Neural cell (in vitro differentiated cells): ENCODE data around the gene RERE. TPM values are rescaled to one million over a fixed set of nuclear protein-coding genes. Genes with fewer than 3 reads are reported as not detected.

ENCODE experiments used
- H2AFZ ChIP-seq: fragments of 200-600, 300-800 bp; sonication (generic), shearing (Covaris generic); 2 replicates; pipeline ENCODE4 v1.6.0; 2014; ENCODE audit warnings: low read depth, mild to moderate bottlenecking, antibody characterized with exemption, low read length, moderate library complexity
- H3F3A ChIP-seq: fragments of 200-600 bp; shearing (Covaris generic); 2 replicates; pipeline ENCODE4 v1.6.1; 2016; ENCODE audit warnings: mild to moderate bottlenecking, moderate library complexity, mixed read lengths, antibody characterized with exemption, low read length; ENCODE audit not compliant: insufficient read depth, poor library complexity, severe bottlenecking
- H3K27ac ChIP-seq: fragments of 200-600, 300-800 bp; sonication (generic), shearing (Covaris generic); 2 replicates; pipeline ENCODE4 v1.5.1; 2014; ENCODE audit warnings: mild to moderate bottlenecking, low read length, moderate library complexity
- H3K27me3 ChIP-seq: fragments of 300-800, 200-600 bp; sonication (generic), shearing (Covaris generic); 2 replicates; pipeline ENCODE4 v1.6.0; 2014; ENCODE audit warnings: mild to moderate bottlenecking, low read depth, low read length, moderate library complexity; ENCODE audit not compliant: insufficient read depth
- H3K36me3 ChIP-seq: fragments of 300-800, 200-600 bp; sonication (generic), shearing (Covaris generic); 2 replicates; pipeline ENCODE4 v1.5.1; 2014; ENCODE audit warnings: mild to moderate bottlenecking, antibody characterized with exemption, low read length, moderate library complexity; ENCODE audit not compliant: insufficient read depth
- H3K4me2 ChIP-seq: fragments of 300-800, 200-600 bp; sonication (generic), shearing (Covaris generic); 2 replicates; pipeline ENCODE4 v1.6.0; 2014; ENCODE audit warnings: mild to moderate bottlenecking, low read length
- H3K4me3 ChIP-seq: fragments of 300-800, 200-600 bp; sonication (generic), shearing (Covaris generic); 2 replicates; pipeline ENCODE4 v1.5.1; 2014; ENCODE audit warnings: mild to moderate bottlenecking, low read length, moderate library complexity
- H3K79me2 ChIP-seq: fragments of 200-600 bp; shearing (Covaris generic); replicated peaks from 2 replicates; pipeline ENCODE4 v1.6.0; 2014; ENCODE audit warnings: mild to moderate bottlenecking, low read length, moderate library complexity; ENCODE audit not compliant: insufficient read depth
- H3K9ac ChIP-seq: fragments of 300-800, 200-600 bp; sonication (generic), shearing (Covaris generic); 2 replicates; pipeline ENCODE4 v1.6.1; 2016; ENCODE audit warnings: mild to moderate bottlenecking, low read length, mixed read lengths
- H3K9me2 ChIP-seq: fragments of 200-600 bp; shearing (Covaris generic); 2 replicates; pipeline ENCODE4 v1.6.1; 2016; ENCODE audit warnings: mild to moderate bottlenecking, low read length, mixed read lengths; ENCODE audit not compliant: insufficient read depth
- H3K9me3 ChIP-seq: fragments of 200-600, 300-800 bp; sonication (generic), shearing (Covaris generic); 2 replicates; pipeline ENCODE4 v1.6.1; 2016; ENCODE audit warnings: mild to moderate bottlenecking, mixed run types, low read length, moderate library complexity, mixed read lengths
- H4K20me1 ChIP-seq: fragments of 200-600 bp; shearing (Covaris generic); 2 replicates; pipeline ENCODE4 v1.6.1; 2016; ENCODE audit warnings: mild to moderate bottlenecking, mixed run types; ENCODE audit not compliant: insufficient read depth
- CTCF ChIP-seq: fragments of 450-650 bp; IDR thresholded peaks from 2 replicates; pipeline ENCODE4 v1.5.1; 2014; ENCODE audit warnings: antibody characterized with exemption, mild to moderate bottlenecking, moderate library complexity; ENCODE audit not compliant: poor library complexity, severe bottlenecking
- EP300 ChIP-seq: fragments of 450-650 bp; conservative IDR thresholded peaks from 2 replicates; pipeline ENCODE4 v1.6.1; 2014; ENCODE audit warnings: antibody characterized with exemption, mild to moderate bottlenecking, moderate library complexity; ENCODE audit not compliant: poor library complexity, severe bottlenecking
- EZH2 ChIP-seq: fragments of 200-600, 300-800 bp; shearing (Covaris generic), sonication (generic); IDR thresholded peaks from 2 replicates; pipeline ENCODE4 v1.6.1; 2014; ENCODE audit warnings: antibody characterized with exemption, low read length, borderline replicate concordance, mild to moderate bottlenecking; ENCODE audit not compliant: insufficient read depth, poor library complexity, severe bottlenecking
- MXI1 ChIP-seq: fragments of 450-650 bp; conservative IDR thresholded peaks from 2 replicates; pipeline ENCODE4 v1.6.1; 2014; ENCODE audit warnings: antibody characterized with exemption, mild to moderate bottlenecking; ENCODE audit not compliant: poor library complexity, severe bottlenecking
- POLR2AphosphoS5 ChIP-seq: IDR thresholded peaks from 2 replicates; pipeline ENCODE4 v1.6.1; 2012
- RAD21 ChIP-seq: fragments of 450-650 bp; conservative IDR thresholded peaks from 2 replicates; pipeline ENCODE4 v1.6.1; 2014; ENCODE audit warnings: antibody characterized with exemption, mild to moderate bottlenecking, moderate library complexity
- SMC3 ChIP-seq: fragments of 450-650 bp; conservative IDR thresholded peaks from 2 replicates; pipeline ENCODE4 v1.6.1; 2014; ENCODE audit warnings: antibody characterized with exemption, mild to moderate bottlenecking, moderate library complexity; ENCODE audit not compliant: poor library complexity
- TAF1 ChIP-seq: IDR thresholded peaks from 2 replicates; pipeline ENCODE4 v1.6.1; 2012; ENCODE audit warnings: low read depth
- polyA plus RNA-seq: library from polyadenylated mRNA; depleted of rRNA; stranded (reverse); fragments of >200 nt; gene quantifications from 2 replicates; pipeline ENCODE4 v1.2.3, GENCODE V29; 2014
- TF ChIP-seq, protein P1 (sequence below): IDR thresholded peaks from 2 replicates; pipeline ENCODE4 v1.6.1; 2012; ENCODE audit warnings: borderline replicate concordance

Gene RERE
- polyA plus RNA-seq, 1 donor from 2014 or later = 21.0 TPM

- Histone ChIP-seq H2AFZ (no peak overlapping the region), H4K20me1 (peaks cover 4% of the 10 kb centered on the region), H3K27ac (no peak overlapping the region), H3K4me2 (no peak overlapping the region), H3K27me3 (no peaks in the 10 kb centered on the region), H3F3A (no peaks in the 10 kb centered on the region), H3K9me2 (no peaks in the 10 kb centered on the region), H3K79me2 (peaks cover 41% of the 10 kb centered on the region), H3K4me3 (no peak overlapping the region), H3K9ac (no peak overlapping the region), H3K9me3 (no peaks in the 10 kb centered on the region), H3K36me3 (peaks cover 4% of the 10 kb centered on the region)
- TF ChIP-seq SMC3 (no peak), TAF1 (no peak), EP300 (no peak), EZH2 (no peak), POLR2AphosphoS5 (no peak), RAD21 (no peak), CTCF (no peak), MXI1 (no peak)
- TF ChIP-seq, protein P1, sequence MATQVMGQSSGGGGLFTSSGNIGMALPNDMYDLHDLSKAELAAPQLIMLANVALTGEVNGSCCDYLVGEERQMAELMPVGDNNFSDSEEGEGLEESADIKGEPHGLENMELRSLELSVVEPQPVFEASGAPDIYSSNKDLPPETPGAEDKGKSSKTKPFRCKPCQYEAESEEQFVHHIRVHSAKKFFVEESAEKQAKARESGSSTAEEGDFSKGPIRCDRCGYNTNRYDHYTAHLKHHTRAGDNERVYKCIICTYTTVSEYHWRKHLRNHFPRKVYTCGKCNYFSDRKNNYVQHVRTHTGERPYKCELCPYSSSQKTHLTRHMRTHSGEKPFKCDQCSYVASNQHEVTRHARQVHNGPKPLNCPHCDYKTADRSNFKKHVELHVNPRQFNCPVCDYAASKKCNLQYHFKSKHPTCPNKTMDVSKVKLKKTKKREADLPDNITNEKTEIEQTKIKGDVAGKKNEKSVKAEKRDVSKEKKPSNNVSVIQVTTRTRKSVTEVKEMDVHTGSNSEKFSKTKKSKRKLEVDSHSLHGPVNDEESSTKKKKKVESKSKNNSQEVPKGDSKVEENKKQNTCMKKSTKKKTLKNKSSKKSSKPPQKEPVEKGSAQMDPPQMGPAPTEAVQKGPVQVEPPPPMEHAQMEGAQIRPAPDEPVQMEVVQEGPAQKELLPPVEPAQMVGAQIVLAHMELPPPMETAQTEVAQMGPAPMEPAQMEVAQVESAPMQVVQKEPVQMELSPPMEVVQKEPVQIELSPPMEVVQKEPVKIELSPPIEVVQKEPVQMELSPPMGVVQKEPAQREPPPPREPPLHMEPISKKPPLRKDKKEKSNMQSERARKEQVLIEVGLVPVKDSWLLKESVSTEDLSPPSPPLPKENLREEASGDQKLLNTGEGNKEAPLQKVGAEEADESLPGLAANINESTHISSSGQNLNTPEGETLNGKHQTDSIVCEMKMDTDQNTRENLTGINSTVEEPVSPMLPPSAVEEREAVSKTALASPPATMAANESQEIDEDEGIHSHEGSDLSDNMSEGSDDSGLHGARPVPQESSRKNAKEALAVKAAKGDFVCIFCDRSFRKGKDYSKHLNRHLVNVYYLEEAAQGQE = no peak
Observed at GRCh38 chr1:8408151-8408839, 409.1 kb downstream of the RERE start.

DNA sequence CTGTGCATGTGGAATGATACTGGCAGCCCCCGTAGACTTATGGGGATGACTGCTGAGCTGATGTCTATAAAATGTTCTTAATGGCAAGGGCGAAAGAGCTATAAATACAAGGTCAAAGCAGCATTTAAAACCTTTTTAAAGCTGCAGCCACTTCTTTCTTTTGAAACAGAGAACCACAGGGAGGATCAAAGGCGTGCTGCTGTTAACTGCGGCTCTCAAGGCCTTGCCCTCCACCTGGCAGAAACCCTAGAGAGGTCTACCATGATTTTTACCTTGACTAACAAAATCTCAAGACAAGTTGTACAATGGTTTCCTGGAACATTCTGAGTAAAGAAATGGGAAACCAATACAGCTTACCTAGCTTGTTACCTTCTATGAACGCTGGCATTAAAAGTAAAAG, 409.8 kb downstream of the RERE start:
- Histone ChIP-seq H3K9me2 (no peaks in the 10 kb centered on the region), H3K4me2 (no peak overlapping the region), H3K79me2 (peaks cover 37% of the 10 kb centered on the region), H2AFZ (no peak overlapping the region), H3K9ac (no peak overlapping the region), H3K4me3 (no peak overlapping the region), H3F3A (no peaks in the 10 kb centered on the region), H3K9me3 (no peaks in the 10 kb centered on the region), H4K20me1 (peaks cover 4% of the 10 kb centered on the region), H3K27ac (no peak overlapping the region), H3K27me3 (no peaks in the 10 kb centered on the region), H3K36me3 (peaks cover 4% of the 10 kb centered on the region)
- TF ChIP-seq EP300 = no peak
- TF ChIP-seq, protein P1 = no peak
- TF ChIP-seq TAF1 = no peak
- TF ChIP-seq SMC3 = no peak
- no peak for TF ChIP-seq MXI1
- no peak for TF ChIP-seq CTCF
